Mesenteric fat pad (tissue), 1 donor: ENCODE data around the gene FOSL1. TPM values are rescaled to one million over a fixed set of nuclear protein-coding genes. Genes with fewer than 3 reads are reported as not detected.
A peak's percentile ranks its signal among the peaks of the same experiment; 100 is the strongest.

ENCODE experiments used
- DNase-seq: peaks from one replicate; pipeline ENCODE4 v3.0.0-alpha.2; 2020; ENCODE audit warnings: low spot score
- long read RNA-seq: library from polyadenylated mRNA; unstranded; transcript quantifications from one replicate; pipeline ENCODE4 v2.0.0, GENCODE V29; 2020
- total RNA-seq: library from RNA; stranded (reverse); fragmentation: NEBNext Ultra II Directional; extraction: Animal tissue kit (Norgen Biotek cat#: 25700); gene quantifications from one replicate; pipeline ENCODE4 v1.2.1, GENCODE V29; 2021
- donor health status: DM: yes; HTN: yes; CAD: no.

The FOSL1 gene
- 58.3 TPM for total RNA-seq
- long read RNA-seq, transcript FOSL1-201 (4 exons, 1,669 nt), result major isoform, 14 of 48 reads
- long read RNA-seq, partial matches to known transcripts, result 6 of 48 reads
- long read RNA-seq, other reads (novel, unspliced or antisense), result 28 of 48 reads

- peak; percentile 97 for DNase-seq
Measured at GRCh38 chr11:65900125-65900898, at the start of gene FOSL1. Gene FOSL1, minus strand, starts transcription at chr11:65900388. Its CDS starts 49 bp downstream, at chr11:65900339.

GRCh38 chr11:65947603-65948125 lies 47.5 kb upstream of the FOSL1 start:
- no peak for DNase-seq

- no peak for DNase-seq
Measured at GRCh38 chr11:65947133-65947532, 46.9 kb upstream of the FOSL1 start.

- DNase-seq, result no peak
Measured at GRCh38 chr11:65946655-65947054, 46.5 kb upstream of the FOSL1 start.

GRCh38 chr11:65945941-65946558 lies 45.9 kb upstream of the FOSL1 start:
- DNase-seq, result no peak

- DNase-seq, result no peak
Measured at GRCh38 chr11:65945430-65945911, 45.3 kb upstream of the FOSL1 start, which contains the start of gene TSGA10IP. Gene TSGA10IP, plus strand, starts transcription at chr11:65945480. Its CDS starts 196 bp downstream, at chr11:65945676.

- no peak for DNase-seq
Measured at GRCh38 chr11:65944767-65945166, 44.6 kb upstream of the FOSL1 start.

GRCh38 chr11:65944191-65944590 lies 44.0 kb upstream of the FOSL1 start:
- no peak for DNase-seq

- DNase-seq, result no peak
Measured at GRCh38 chr11:65942531-65942930, 42.3 kb upstream of the FOSL1 start.

GRCh38 chr11:65941720-65942310 lies 41.6 kb upstream of the FOSL1 start:
- no peak for DNase-seq

GRCh38 chr11:65937766-65938165 lies 37.6 kb upstream of the FOSL1 start:
- no peak for DNase-seq

- no peak for DNase-seq
Measured at GRCh38 chr11:65934014-65934413, 33.8 kb upstream of the FOSL1 start.

- DNase-seq, result no peak
Measured at GRCh38 chr11:65932558-65932919, 32.4 kb upstream of the FOSL1 start.

- no peak for DNase-seq
Measured at GRCh38 chr11:65931773-65932557, 31.8 kb upstream of the FOSL1 start.

- no peak for DNase-seq
Measured at GRCh38 chr11:65928667-65929066, 28.5 kb upstream of the FOSL1 start.

GRCh38 chr11:65927904-65928397 lies 27.8 kb upstream of the FOSL1 start:
- DNase-seq, result no peak

- no peak for DNase-seq
Measured at GRCh38 chr11:65925397-65925796, 25.2 kb upstream of the FOSL1 start.

- DNase-seq, result no peak
Measured at GRCh38 chr11:65922565-65922964, 22.4 kb upstream of the FOSL1 start.

- DNase-seq, result no peak
Measured at GRCh38 chr11:65921876-65922275, 21.7 kb upstream of the FOSL1 start.

- no peak for DNase-seq
Measured at GRCh38 chr11:65921033-65921555, 20.9 kb upstream of the FOSL1 start.
